GM19463 (cell line): ENCODE data around the gene STOX2.

Experiments used
- ATAC-seq: cut with Tn5 transposase; IDR thresholded peaks from one replicate; pipeline ENCODE4 v1.9.1; 2021; ENCODE audit warnings: mild to moderate bottlenecking, moderate library complexity; ENCODE audit not compliant: unreplicated experiment

The STOX2 gene

DNA sequence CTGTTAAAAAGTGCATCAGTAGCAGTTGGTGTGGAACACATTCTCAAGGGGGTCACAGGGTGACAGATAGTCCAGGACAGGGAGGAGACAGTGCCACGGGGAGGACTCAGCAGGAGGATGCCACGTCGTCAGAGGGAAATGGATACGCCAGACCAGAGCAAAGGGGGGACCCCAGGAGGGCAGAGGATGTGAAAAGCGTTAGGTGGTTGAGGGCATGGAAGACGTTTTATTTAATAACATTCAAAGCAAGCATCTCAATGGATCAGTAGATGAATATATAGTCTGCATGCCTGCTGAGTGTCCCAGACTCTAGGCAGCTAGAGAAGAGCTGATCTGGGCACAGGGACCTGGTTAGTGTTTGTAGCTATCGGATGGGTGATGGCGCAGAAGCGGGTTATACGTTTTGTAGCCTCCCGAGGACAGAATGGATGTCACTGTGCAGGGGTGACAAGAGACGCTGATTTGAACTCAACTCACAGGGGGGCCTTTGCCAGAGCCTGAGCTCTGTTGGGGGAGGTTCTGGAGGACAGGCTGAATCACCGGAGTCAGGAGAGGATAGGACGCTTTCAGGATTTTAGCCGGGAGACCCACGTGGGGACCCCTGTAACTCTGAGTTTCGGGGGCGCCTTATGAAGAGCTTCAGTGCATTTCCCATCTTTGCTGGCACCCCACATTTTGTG is 81.3 kb downstream of the STOX2 start:
- no peak for ATAC-seq

DNA sequence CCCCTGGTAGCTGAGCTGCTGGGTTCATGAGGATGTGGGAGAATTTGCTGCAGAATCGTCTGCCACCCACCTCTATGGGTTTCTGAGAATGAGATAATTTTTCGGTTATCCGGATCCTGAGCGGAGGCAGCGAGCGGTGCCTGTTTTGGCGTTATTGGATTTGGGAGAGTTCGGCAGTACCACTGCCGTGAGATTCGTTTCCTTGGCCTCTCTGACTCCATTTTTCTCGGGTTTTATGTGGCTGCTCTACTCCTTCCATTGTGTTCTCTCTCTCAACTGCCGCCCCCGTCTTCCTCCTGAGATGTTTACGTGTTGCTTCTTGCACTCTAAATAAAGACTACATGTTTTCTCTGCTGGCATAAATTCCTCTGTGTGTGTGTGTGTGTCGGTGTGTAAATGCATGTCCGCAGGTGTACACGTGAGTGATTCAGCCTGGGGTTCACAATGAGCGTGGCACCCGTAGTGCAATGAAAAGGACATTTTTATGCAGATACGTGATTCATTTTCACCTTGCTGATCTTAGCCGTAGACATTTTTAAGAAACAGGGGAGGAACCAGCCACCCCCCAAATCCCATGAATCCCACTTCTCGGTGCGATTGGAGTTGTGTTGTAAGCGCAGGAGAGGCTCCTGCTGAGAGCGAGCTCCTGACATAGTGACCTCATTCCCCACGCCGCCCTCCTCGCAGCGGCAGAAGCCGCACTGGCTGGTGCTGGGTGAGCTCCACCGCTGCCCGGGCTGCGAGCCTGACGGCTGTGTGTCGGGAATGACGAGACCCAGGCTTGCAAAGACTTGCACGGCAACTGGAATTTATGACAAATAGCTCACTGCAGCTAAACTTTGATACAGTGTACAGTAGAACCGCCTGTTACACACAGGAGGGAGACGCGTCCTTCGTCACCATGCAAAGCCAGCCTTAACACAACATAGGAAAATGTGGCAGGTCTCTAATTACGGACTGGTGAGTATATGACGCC is 82.2 kb downstream of the STOX2 start:
- no peak for ATAC-seq

DNA sequence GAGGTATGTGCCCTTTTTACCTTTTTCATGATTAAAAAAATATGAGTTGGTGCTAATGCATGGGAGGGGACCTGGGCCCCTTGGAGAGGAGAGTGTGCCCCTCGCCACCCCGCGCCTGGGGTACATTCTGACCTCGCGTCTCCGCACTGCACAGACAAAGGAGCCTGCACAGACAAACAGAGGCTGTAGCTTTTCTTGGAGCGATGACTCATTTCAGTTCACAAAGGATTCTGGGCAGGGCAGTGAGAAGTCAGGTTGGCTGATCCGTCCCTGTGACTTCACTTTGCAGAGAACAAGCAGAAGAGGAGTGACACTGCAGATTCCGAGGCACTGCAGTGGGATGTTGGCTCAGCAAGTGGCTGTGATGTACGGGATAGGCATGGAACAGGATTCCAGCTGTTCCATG is 82.9 kb downstream of the STOX2 start:
- no peak for ATAC-seq

DNA sequence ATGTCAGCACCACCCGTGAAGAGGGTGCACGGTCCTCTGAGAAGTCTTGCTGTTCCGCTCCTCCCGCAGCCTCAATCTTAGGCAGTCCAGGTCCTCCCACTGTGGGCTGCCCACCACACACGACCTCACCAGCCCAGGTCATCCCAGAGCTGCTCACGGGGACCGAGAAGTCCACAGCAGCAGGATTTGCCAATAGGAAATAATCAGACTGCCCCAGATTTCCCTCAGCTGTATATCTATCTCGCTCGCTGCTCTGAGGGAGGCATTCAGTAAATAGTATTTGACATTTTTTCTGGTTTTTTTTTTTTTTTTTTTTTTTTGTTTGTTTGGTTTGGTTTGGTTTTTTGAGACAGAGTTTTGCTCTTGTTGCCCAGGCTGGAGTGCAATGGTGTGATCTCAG is 83.8 kb downstream of the STOX2 start:
- ATAC-seq, result no peak

DNA sequence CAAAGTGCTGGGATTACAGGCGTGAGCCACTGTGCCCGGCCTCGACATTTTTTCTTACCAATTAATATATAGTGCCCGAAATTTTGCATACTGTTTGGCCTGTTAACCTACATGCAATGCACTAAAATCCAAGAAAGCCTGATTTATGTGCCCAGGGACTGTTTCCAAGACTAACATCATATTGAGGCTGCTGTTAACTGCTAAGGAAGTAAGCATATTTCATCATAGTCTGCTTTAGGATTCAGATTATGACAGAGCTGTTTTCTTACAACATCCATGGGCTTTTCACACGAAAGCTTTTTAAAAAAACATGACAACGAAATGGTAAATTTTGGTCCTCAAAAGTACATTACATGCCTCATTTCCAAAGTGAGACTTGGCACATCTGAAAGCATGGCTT is 84.4 kb downstream of the STOX2 start:
- ATAC-seq, result no peak

DNA sequence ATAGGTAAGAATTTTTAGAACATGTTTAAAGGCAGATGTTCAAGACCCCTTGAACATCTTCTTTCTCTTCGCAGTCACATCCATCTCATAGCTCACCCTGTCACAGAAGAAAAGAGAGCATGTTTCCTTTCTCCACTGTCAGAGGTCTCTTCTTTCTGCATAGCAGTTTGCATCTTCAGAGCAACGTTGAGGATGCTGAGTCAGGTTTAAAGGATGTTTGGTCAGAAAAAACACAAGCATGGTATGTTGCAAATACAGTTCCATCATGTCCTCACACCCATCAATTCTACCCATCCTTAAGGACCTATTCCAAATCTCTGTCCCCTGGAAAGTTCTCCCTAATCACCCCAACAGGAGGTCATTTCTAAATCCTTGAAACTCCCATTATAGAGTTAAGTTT is 84.8 kb downstream of the STOX2 start:
- ATAC-seq, result no peak

DNA sequence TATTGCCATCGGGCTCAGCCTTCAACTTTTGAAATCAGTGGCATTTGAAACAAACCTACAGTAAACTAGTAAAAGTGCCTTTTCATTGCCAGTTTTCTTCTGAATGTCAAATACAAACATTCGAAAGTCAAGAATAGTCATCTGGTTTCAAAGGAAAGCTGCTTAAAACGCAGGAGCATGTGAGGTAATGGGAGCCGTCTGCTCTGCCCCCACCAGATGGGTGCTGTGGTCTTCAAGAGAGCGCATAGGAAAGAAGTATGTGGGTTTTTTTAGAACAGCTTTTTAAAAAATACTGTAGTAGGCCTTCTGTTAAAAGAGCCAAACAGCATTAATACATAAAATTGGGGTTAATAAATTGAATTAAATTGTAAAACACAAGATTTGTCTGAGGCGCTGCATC is 88.6 kb downstream of the STOX2 start:
- no peak for ATAC-seq

DNA sequence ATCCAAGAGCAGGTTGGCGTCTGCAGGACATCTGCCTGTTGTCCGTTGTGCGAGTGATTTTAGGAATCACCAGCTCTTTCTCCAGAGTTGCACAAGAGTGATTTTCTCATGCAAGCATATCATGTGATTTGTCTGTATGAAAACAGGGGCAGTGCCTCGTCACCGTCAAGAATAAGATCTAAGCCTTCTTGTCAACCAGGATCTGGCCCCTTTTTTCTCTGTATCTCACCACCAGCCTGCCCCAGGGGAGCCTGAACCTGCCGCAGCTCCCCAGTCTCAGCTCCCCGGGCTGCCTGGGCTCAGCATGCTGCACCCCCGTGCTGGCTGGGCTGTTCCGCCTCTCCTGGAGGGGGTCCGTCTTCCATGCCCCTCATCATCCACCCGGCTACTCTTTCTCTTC is 90.5 kb downstream of the STOX2 start:
- ATAC-seq, result no peak

DNA sequence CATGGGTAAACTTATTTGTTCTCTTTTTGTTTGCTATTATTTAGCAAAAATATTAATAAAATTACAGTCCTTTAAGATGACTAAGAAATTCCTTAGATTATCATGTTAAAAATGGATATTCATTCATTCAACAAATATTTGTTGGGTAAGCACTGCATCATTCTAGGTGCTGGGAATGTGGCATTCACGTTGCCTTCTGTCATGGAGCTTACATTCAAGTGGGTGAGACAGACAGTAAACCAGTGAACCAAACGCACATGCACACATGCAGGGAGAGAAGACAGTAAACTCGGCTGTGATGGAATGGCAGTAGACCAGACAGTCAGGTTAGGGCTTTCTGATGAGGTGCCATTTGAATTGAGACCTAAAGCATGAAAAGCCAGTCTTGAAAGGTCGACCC is 91.8 kb downstream of the STOX2 start:
- no peak for ATAC-seq

DNA sequence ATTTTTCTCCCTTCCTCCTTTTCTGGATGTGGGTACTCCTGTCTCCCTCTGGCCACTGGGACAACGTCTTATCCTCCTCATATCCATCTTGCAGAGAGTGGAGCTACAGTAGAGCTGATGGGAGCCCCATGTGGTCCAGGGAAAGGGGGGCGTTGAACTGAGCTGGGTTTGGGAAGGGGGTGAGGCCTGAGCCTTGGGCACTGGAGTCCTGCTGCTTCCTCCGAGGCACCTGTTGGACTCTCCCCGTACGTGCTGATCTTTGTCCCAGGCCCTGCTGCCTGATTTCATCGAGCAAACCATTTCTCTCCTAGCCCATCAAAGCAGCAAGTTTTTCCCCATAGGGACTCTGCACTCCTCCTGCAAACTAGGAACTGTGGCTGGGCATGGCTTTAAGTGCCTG is 94.3 kb downstream of the STOX2 start:
- ATAC-seq, result no peak

DNA sequence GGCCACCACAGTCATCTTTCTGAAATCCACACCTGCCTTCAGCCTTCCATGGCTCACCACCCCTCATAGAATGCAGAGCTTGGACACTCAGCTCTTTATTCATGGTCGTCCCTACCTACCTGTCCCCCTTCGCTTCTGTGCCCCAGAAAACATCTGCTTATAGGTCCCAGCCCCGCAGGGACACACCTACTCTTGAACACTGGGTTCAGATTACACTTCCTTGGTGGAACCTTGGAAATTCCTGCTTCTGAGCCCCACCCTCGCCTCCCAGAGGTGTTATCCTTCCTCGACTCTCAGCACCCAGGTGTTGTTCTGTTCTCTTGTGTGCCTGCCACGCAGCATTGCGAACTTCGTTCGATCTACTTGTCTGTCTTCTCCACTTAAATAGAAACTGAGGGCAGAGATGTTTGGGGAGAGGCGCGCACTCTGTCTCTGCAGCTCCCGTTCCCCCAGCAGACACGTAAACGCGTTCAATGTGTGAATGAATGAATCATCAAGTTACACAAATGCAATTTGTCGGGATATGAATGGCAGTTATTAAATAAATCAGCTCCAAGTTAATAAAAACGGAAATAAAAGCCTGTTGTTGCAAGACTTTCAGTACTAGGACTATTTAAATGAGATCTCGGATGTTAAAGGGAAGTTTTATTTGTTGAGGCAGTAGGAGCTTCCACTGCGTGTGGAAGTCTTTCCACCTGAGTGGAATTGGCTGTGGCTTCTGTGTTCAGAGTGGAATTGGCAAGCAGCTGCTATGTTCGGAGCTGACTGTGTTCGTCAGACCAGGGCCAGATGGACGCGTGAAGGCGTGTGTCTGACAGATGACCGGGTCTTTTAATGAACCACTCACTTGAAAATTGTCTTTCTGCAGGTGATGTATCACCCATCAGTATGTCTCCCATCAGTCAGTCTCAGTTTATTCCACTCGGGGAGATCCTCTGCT is 95.6 kb downstream of the STOX2 start:
- no peak for ATAC-seq

DNA sequence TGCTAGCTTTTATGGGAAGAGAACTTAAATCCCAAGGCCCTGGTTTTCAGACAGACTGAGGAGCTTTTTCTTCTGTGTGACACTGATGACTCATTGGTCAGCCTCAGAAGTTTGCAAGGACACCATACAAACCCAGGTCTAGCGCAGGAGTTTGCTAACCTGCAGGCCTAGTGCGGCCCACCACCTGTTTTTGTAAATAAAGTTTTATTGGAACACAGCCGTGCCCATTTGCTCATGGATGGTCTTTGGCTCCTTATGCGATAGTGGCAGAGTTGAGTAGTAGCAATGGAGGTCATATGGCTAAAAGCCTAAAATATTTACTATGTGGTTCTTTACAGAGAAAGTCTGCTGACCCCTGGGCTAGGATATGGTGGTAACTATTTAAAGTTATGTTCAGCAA is 98.3 kb downstream of the STOX2 start:
- no peak for ATAC-seq

DNA sequence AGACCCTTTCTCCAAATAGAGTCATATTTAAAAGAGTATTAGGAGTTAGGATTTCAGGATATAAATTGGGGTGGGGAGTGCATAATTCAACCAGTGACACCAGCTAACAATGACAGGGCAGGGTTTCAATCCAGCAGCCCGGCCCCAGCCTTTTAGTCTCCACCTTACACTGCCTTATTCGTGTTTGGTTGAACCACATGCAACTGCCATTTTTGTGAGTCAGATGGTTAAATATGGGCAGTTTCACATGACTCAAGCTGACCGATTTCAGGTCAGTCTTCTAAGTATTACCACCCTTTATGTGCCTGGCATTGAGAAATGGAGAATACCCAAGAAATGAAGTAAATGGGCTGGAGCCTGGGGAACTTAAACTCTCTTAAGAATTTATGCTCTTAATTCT is 102.8 kb downstream of the STOX2 start:
- no peak for ATAC-seq

DNA sequence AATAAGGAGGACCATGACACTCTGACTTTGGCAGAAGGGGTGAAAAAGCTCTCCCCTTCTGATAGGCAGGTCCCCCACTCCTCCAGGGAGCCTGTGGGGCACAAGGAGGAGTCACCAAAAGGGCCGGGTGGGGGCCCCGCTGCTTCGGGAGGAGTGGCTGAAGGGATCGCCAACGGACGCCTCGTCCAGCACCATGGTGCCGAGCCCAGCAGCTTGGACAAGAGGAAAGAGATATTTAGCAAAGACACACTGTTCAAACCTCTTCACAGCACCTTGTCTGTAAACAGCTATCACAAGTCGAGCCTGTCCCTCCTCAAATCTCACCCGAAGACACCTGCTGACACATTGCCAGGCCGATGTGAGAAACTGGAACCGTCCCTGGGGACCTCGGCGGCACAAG is 105.6 kb downstream of the STOX2 start:
- ATAC-seq, result no peak

DNA sequence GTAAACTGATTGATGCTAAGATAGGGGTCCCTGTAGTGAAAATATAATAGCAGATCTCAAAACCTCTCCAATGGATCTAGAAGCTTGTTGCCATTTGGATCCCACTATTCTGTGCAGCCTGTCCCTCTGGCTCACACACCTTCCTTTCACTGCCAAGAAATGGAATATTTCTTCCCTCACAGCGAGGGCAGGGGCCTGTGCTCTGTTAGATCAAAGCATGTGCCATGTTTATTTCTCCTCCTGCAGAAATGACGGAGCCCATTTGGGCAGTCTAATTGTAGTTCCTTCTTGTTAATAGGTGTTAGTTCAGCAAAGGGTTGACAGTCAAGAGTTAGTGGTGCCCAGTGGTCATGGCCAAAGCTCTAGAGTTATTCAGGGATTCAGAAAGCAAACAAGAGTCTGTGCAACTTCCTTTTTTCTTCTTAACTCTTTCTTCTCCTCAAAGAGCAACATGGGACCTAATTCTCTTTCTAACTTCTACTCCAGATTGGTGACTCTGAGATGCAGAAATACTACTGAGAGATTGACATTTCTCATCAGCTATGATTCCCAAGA is 106.8 kb downstream of the STOX2 start:
- no peak for ATAC-seq

DNA sequence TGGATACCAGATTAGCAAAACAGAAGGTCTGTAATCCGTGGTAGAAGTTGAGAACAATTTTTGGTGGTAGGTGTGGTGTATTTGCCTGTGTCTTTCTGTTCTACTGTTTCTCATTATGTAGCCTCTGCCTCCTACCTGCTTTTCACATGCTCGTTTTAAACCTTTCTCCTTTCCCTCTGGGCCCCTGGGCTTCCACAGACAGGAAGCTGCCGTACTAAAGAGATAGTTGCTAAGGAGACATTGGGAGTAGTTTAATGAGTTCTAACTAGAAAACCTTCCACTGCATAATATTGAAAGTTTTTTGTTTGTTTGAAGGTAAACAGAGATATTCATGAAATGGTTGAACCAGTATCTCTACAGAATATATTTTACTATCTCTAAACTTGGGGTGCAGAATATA is 107.8 kb downstream of the STOX2 start:
- ATAC-seq, result no peak

DNA sequence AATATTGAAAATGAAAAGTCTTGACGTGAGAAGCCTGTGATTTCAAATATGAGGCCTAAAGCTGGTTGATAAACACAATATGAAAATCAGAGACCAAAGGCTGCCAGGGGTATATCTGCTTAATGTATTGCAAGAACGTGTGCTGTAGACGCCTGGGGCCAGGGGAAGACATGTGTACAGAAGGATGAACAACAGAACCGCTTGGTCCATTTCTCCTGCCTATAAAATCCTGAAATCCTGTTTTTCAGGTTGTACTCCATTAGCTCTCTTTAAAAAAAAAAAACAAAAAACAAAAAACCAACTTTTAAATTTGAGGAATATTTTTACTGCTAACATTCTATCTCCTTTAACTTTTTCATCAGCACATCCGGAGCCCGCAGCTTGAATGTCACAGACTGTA is 109.2 kb downstream of the STOX2 start:
- no peak for ATAC-seq

DNA sequence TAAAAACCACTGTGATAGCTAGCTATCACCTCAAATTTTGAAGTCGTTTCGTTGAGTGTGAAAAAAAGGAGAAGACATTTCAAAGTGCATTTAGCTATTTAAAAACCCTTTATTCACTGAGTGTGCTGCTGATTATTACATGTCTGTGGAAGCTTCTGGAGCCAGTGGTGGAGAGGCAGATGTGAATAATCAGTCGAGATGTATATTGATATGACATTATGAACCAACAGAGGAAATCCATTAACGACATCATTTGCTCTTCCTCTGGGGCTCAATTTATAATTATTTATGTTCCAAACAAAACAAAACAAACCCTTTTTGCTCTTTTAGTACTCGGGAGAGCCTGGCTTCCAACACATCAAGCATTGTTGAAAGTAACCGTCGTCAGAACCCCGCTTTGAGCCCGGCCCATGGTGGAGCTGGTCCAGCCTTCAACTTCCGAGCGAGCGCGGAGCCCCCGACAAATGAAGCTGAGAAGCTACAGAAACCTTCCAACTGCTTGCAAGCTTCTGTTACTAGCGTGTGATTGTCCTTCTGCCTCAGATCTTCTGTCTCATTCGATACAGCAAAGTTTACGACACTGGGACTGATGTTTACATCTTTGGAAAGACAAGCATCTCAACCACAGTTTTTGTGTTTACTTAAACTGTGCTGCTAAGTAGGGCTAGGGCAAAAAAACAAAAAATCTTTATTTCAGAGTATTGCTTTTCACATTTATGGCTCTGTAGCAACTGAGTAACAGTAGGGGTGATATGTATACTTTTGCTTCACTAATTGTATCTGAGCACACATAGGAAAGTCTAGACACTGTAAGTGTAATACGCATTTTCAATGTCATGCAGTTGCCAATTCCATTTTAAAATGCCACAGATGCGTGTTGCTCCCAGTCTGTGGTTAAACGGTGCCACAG is 111.9 kb downstream of the STOX2 start:
- ATAC-seq, result no peak

DNA sequence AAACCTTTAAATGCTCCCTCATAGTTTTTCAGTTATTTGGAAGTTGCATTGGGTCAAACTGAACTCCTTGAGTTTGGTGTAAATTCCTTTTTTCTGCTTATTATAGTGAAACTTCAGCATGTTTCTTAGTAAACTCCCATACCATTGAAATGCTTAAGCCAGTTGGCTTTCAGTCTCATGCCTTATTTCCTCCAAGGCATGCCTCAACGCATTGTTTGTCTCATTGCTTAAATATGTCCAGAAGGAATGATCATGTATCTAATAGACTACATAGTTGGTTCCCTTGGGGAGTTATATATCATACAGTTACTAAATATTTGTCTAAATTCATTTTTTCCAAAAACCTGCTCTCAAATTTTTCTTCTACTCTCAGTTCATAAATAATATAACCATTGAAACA is 114.0 kb downstream of the STOX2 start:
- ATAC-seq, result no peak
